Panc1 (cell line): Measurements from ENCODE around the gene SPATA13. TPM values are rescaled to one million over a fixed set of nuclear protein-coding genes. Genes with fewer than 3 reads are reported as not detected.

Experiments
- ATAC-seq: fragments of 200-7000 bp; cut with Tn5 transposase; 2 replicates; pipeline ENCODE4 v1.9.1; 2020; ENCODE audit warnings: mild to moderate bottlenecking, moderate library complexity
- BruUV-seq: library from RNA; stranded (reverse); fragments of 400-500 nt; replicated peaks from 2 replicates; lab custom pipeline; 2021; lab: Mats Ljungman, UMichigan
- CTCF ChIA-PET: fragments of 300-600 bp; sonication (Branson Sonifier 250); formaldehyde crosslinking; loops from one replicate; lab custom pipeline; 2022; ENCODE audit warnings: antibody characterized with exemption; lab: Charles Lee
- POLR2A ChIA-PET: fragments of 300-600 bp; sonication (Branson Sonifier 250); formaldehyde crosslinking; loops from one replicate; lab custom pipeline; 2022; ENCODE audit warnings: antibody characterized with exemption; lab: Charles Lee
- DNase-seq: peaks from one replicate; pipeline ENCODE4 v3.0.0-alpha.2; 2010; ENCODE audit warnings: low read depth, low spot score
- H3K27ac ChIP-seq: 2 replicates; pipeline ENCODE4 v1.5.1; 2011; ENCODE audit warnings: mild to moderate bottlenecking, low read length, inconsistent platforms
- H3K27me3 ChIP-seq: fragments of 200-500 bp; sonication (Bioruptor generic); 2 replicates; pipeline ENCODE4 v1.6.0; 2014; ENCODE audit warnings: low read length, inconsistent platforms; ENCODE audit not compliant: control insufficient read depth, insufficient read depth
- H3K36me3 ChIP-seq: fragments of 200-500 bp; sonication (Bioruptor generic); 2 replicates; pipeline ENCODE4 v1.5.1; 2014; ENCODE audit warnings: inconsistent platforms, mild to moderate bottlenecking, low read length, moderate library complexity; ENCODE audit not compliant: control insufficient read depth, insufficient read depth
- H3K4me1 ChIP-seq: 2 replicates; pipeline ENCODE4 v1.5.1; 2011; ENCODE audit warnings: inconsistent platforms, mild to moderate bottlenecking, low read length, moderate library complexity; ENCODE audit not compliant: control insufficient read depth, insufficient read depth
- H3K4me3 ChIP-seq, 2 experiments: 2 replicates each; pipeline ENCODE4 v1.5.1; 2011 to 2012; ENCODE audit warnings: low read depth in 2 of 2, low read length in 2 of 2, mild to moderate bottlenecking in 2 of 2, inconsistent platforms in 1 of 2, moderate library complexity in 1 of 2
- H3K9me3 ChIP-seq: fragments of 200-500 bp; sonication (Bioruptor generic); 2 replicates; pipeline ENCODE4 v1.5.1; 2014; ENCODE audit warnings: low read depth, mild to moderate bottlenecking, inconsistent platforms, low read length, moderate library complexity; ENCODE audit not compliant: control insufficient read depth, insufficient read depth
- POLR2AphosphoS5 ChIP-seq: IDR thresholded peaks from 2 replicates; pipeline ENCODE4 v1.6.1; 2012; ENCODE audit warnings: mild to moderate bottlenecking, low read depth, low read length, moderate library complexity
- SIN3A ChIP-seq: IDR thresholded peaks from 2 replicates; pipeline ENCODE4 v1.6.1; 2012; ENCODE audit warnings: low read depth, mild to moderate bottlenecking, low read length, moderate library complexity, borderline replicate concordance; ENCODE audit not compliant: insufficient read depth
- TCF7L2 ChIP-seq: IDR thresholded peaks from 2 replicates; pipeline ENCODE4 v1.6.1; 2011; ENCODE audit warnings: mild to moderate bottlenecking, low read depth, low read length, inconsistent platforms
- in situ Hi-C: cut with HindIII; loops from 2 replicates; pipeline ENCODE4 v1.10.0; 2016; ENCODE audit warnings: low sequenced_read_pairs, low pct_unique_long_range_greater_than_20kb
- intact Hi-C: fragments of 100-400 bp; cut with micrococcal nuclease; formaldehyde crosslinking; loops from one replicate; pipeline ENCODE4 v1.10.0; 2022; ENCODE audit not compliant: unreplicated experiment
- total RNA-seq: library from RNA; stranded (reverse); gene quantifications from one replicate; pipeline ENCODE4 v1.2.1, GENCODE V29; 2021; ENCODE audit not compliant: unreplicated experiment
- TF ChIP-seq, protein P1 (sequence below): fragments of 450-650 bp; IDR thresholded peaks from 2 replicates; pipeline ENCODE4 v1.5.1; 2017; ENCODE audit warnings: mild to moderate bottlenecking
- TF ChIP-seq, protein P2 (sequence below), 2 experiments: IDR thresholded peaks; 2 replicates each; pipeline ENCODE4 v1.6.1; 2011 to 2012; ENCODE audit warnings: low read depth in 2 of 2, control low read depth in 1 of 2, low read length in 1 of 2, mild to moderate bottlenecking in 1 of 2, moderate library complexity in 1 of 2; ENCODE audit not compliant: insufficient read depth in 1 of 2

Gene SPATA13
- total RNA-seq, 1 experiment from 2014 or later, result 7.9 TPM

DNA sequence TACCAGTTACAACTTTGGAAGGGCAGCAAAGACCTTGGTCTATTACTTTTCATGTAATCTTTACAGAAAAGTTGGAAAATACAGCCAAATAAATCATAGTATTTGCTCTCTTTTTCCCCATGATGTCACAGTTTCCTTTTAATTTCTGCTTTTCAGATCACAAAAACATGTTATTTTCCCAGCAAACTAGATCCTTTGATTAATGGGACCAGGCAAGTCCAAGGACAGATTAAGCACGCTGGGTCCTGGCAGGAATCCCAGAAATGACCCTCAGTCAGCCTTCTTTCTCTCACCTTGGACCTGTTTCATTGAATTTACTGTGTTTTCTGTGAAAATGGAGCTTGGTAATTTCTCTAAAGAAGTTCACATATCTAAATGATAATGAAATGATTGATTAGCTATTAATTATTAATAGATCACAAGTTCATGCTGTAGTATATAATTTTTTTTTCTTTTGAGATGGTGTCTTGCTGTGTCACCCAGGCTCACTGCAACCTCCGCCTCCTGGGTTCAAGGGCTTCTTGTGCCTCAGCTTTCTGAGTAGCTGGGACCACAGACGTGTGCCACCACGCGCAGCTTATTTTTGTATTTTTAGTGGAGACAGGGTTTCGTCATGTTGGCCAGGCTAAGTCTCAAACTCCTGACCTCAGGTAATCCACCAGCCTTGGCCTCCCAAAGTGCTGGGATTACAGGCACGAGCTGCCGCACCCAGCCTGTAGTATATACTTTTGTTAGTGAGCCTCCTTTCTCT lies 16.0 kb downstream of the SPATA13 start:
- intact Hi-C loops (no loop called here), in situ Hi-C loops (no loop called here)
- no peak overlapping the region for H3K27ac ChIP-seq
- H3K27me3 ChIP-seq, result no peaks in the 10 kb centered on the region
- H3K36me3 ChIP-seq, result no peaks in the 10 kb centered on the region
- no peak overlapping the region for H3K4me3 ChIP-seq
- H3K9me3 ChIP-seq, result no peaks in the 10 kb centered on the region
- H3K4me1 ChIP-seq, result no peaks in the 10 kb centered on the region
- TF ChIP-seq TCF7L2 (no peak), POLR2AphosphoS5 (no peak), SIN3A (no peak)
- TF ChIP-seq, protein P1, sequence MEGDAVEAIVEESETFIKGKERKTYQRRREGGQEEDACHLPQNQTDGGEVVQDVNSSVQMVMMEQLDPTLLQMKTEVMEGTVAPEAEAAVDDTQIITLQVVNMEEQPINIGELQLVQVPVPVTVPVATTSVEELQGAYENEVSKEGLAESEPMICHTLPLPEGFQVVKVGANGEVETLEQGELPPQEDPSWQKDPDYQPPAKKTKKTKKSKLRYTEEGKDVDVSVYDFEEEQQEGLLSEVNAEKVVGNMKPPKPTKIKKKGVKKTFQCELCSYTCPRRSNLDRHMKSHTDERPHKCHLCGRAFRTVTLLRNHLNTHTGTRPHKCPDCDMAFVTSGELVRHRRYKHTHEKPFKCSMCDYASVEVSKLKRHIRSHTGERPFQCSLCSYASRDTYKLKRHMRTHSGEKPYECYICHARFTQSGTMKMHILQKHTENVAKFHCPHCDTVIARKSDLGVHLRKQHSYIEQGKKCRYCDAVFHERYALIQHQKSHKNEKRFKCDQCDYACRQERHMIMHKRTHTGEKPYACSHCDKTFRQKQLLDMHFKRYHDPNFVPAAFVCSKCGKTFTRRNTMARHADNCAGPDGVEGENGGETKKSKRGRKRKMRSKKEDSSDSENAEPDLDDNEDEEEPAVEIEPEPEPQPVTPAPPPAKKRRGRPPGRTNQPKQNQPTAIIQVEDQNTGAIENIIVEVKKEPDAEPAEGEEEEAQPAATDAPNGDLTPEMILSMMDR, result no peak
- TF ChIP-seq, protein P2, sequence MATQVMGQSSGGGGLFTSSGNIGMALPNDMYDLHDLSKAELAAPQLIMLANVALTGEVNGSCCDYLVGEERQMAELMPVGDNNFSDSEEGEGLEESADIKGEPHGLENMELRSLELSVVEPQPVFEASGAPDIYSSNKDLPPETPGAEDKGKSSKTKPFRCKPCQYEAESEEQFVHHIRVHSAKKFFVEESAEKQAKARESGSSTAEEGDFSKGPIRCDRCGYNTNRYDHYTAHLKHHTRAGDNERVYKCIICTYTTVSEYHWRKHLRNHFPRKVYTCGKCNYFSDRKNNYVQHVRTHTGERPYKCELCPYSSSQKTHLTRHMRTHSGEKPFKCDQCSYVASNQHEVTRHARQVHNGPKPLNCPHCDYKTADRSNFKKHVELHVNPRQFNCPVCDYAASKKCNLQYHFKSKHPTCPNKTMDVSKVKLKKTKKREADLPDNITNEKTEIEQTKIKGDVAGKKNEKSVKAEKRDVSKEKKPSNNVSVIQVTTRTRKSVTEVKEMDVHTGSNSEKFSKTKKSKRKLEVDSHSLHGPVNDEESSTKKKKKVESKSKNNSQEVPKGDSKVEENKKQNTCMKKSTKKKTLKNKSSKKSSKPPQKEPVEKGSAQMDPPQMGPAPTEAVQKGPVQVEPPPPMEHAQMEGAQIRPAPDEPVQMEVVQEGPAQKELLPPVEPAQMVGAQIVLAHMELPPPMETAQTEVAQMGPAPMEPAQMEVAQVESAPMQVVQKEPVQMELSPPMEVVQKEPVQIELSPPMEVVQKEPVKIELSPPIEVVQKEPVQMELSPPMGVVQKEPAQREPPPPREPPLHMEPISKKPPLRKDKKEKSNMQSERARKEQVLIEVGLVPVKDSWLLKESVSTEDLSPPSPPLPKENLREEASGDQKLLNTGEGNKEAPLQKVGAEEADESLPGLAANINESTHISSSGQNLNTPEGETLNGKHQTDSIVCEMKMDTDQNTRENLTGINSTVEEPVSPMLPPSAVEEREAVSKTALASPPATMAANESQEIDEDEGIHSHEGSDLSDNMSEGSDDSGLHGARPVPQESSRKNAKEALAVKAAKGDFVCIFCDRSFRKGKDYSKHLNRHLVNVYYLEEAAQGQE (IDR thresholded peaks at IDR 0.05; ENCODE audit: insufficient read depth in 1 of 2, low read depth in 2 of 2, low read length in 1 of 2), result no peak
- BruUV-seq, result no TSS peak
- DNase-seq (no peak), ATAC-seq (no peak)
- ChIA-PET CTCF (no interaction called here), POLR2A (no interaction called here)

DNA sequence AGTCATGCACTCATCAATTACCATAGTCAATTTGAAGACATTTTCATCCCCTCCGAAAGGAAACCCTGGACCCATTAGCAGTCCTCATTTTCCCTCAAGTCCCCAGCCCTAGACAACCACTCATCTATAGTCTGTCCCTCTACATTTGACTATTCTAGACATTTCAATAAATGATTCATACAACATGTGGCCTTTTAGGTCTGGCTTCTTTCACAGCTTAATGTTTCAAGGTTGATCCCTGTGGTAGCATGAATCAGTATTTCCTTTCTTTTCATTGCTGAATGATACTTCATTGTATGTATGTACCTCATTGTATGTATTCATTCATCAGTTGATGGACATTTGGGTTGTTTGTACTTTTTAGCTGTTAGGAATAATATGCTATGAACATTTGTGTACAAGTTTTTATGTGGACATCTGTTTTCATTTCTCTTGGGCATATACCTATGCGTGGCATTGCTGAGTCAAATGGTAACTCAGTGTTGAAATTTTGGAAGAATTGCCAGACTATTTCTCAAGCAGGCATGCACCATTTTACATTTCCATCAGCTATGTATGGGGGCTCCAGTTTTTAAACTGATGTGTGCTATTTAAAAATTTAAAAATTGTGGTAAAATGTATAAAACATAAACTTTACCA lies 18.4 kb downstream of the SPATA13 start:
- ChIA-PET CTCF (no interaction called here), POLR2A (no interaction called here)
- Histone ChIP-seq H3K27ac (no peak overlapping the region), H3K4me1 (no peaks in the 10 kb centered on the region), H3K27me3 (no peaks in the 10 kb centered on the region), H3K9me3 (no peaks in the 10 kb centered on the region), H3K4me3 (no peak overlapping the region), H3K36me3 (no peaks in the 10 kb centered on the region)
- intact Hi-C loops (no loop called here), in situ Hi-C loops (no loop called here)
- ATAC-seq, result no peak
- TF ChIP-seq POLR2AphosphoS5 (no peak), SIN3A (no peak), TCF7L2 (no peak)
- TF ChIP-seq, protein P2 (IDR thresholded peaks at IDR 0.05; ENCODE audit: insufficient read depth in 1 of 2, low read depth in 2 of 2, low read length in 1 of 2), result no peak
- TF ChIP-seq, protein P1, result no peak
- no TSS peak for BruUV-seq
- DNase-seq, result no peak
